NCI-H1436 (cell line): ENCODE measurements around the gene ABLIM2.
"Not testable (repeated sequence)": the region's sequence is repeated elsewhere in the genome, so short reads cannot be mapped to it uniquely, and the experiment has no call there.

Source experiments
- DNase-seq: peaks from one replicate; lab custom pipeline; 2025; lab: John Stamatoyannopoulos, UW

ABLIM2 gene

DNA sequence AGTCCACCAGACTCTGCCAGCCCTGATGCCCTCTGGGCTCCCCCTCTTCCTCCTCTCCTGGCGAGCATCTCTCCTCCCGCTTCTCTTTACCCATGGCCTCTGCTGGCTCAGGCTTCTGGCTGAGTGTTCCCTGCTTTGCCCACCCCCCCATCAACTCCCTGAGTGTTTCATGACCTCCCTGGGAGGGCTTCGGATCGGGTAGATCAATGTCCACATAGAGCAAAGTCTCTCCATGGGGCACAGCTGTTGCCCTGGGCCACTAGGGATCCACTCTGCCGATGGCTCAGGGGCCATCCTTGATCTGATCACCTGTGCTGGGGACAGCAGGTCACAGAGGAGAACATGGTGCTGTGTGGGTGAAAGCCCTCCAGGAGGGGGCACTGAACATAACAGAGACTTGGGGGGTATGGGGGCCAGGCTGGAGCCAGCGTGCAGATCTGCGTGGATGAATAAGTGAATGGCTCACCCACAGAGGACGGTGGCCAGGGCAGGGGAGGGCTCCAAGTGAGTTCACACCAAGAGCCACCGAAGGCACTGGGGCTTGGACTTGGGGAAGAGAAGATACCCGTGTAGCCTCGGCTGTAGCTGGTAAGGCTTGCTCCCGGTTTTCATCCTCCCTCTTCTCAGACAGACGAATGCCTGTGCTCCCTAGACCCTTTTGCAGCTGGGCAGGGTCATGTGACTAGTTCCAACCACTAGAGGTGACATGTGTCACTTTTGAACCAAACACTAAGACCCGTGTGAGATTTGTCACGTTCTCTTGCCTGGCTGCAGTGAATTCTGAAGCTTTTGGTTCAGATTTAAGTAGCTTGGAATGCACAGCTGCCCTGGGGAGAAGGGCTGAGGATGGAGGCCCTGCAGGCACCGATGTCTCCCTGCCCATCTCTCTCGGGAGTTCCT is 195.8 kb downstream of the ABLIM2 start:
- no peak for DNase-seq

DNA sequence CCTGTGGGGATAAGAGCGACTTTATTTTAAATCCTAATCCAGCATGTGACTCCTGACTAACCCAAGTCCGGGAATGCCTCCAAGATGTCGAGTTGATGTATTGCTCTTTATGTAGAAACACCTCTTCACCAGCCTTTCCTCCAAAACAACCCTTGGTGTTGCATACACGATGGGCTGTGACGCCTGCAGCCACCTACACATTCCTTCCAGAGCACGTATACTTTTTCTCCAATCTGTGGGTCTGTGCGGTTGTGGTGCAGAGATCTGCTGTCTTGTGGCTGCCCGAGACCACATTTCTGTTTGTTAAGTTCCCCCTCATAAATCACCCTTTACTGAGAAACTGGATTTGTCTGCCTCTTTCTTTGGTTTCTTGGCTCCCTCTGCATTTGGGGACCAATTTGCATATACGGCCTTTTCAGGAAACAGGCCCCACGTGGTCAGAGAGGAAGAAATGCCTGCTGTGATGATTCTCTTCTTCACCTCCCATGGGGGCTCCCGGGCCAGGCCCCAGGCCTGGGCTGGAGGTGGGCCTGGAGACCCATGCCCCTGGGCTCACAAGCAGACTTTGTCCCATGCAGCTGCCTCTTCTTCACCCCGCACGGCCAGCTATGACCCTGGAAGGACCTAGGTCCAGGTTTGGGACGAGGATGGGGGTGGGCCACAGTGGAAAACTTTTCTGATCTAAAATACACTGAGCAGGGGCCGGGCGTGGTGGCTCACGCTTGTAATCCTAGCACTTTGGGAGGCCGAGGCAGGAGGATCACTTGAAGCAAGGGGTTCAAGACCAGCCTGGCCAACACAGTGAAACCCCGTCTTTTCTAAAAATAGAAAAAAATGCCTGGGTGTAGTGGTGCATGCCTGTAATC is 197.6 kb downstream of the ABLIM2 start:
- DNase-seq: no peak

DNA sequence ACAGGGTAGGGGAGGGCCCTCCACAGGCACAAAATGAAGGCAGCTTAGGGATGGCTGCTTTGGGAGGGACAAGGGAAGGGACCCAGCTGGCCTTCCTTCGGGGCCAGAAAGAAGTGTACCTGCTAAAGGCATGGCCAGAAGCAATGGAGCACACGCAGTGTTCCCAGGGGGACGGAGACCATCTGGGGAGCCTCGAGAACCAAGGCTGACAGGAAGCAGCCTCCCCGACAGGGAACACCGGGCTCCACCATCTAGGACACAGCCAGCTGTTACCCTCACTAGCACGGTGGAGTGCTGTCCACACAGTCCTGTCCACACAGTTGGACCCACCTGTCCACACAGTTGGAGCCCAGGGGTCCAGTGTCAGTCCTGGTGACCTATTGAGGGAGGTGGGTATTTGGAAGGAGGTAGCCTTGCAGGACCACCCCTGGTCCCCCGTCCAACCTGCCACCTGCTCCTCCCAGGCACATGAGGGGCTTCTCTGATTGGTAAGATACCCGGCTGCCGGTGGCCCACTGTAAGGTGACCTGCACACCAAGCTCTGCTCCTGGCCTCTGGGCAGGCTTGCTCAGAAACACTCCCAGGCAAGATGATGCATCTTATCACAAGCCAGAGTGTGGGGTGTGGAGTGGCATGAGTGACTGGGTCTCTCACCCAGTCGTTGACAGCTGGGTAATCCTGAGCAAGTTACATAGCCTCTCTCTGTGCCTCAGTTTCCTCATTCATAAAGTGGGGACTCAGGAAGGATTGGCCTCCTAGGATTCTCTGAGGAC is 198.4 kb downstream of the ABLIM2 start:
- no peak for DNase-seq

DNA sequence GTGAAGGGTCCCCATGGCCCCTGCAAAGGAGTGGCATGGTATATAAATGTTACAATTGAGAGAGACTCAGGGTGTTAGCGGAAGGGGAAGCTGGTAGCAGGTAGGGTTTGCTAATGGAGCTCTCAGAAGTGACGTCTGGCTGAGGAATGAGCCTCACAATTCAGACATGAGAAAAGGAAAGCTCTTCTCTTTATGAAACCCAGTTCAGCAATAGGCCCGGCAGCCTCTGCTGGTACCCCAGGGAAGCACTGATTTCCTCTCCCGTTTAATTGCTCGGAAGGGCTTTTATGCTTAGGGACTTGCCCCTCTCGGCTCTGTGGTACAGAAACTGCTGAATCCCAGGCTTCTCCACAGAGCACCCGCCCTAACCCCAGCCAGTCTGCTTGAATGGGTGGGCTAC is 199.5 kb downstream of the ABLIM2 start:
- DNase-seq: peak; percentile 14

DNA sequence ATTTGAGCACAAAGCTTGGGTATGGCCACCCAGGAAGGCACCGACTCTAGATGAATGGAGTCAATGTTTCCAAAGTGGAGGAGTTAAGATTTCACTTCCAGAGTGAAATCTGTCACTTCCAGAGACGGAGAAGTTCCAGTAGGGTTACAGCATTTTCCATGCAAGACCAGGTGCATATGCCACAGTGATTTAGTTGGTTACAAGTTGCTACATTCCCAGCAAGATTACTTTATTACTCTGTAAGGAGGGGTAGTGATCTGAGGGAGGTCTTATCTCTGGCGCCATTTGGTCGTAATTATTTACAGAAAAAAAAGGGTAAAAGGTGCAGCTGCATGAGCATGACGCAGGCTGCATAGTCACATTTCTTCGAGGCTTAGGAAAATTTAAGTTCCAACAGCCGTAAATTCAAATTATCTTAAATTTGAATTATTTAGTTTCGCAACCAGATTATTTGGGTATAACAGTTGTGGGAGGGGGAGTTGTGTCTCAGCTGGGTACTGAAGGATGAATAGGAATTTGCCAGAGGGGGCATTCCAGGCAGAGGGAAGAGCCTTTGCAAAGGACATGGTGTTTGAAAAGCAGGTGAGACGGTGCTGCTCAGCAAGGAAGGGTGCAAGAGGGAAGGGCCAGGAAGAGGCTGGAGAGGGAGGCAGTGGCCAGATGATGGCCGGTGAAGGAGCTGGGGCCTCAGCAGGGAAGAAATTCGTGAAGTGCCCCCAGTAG is 201.5 kb downstream of the ABLIM2 start:
- no peak for DNase-seq

DNA sequence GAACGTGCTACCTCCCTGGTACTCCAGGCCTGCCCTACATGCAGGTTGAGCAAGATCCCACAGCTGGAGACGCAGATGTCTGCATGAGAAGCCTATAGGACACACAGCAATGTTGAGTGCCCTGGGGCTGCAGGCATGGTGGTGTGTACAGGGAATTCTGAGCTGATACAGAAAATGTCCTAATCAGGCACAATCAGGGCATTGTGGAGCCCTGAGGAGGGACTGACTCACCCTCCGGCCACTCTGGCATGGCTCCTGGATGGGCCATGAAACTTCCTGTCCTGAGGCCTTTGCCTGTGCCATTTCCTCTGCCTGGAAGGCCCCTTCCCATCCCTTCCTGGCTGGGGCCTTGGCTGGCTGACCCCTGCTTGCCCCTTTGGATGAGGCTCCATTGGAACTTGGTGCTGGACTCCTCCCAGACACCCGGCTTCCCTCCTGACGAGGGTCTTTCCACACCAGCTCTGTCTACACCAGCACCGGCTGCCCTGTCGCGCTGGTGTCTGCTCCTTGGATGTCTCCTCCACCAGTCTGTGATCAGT is 202.3 kb downstream of the ABLIM2 start:
- DNase-seq: no peak

DNA sequence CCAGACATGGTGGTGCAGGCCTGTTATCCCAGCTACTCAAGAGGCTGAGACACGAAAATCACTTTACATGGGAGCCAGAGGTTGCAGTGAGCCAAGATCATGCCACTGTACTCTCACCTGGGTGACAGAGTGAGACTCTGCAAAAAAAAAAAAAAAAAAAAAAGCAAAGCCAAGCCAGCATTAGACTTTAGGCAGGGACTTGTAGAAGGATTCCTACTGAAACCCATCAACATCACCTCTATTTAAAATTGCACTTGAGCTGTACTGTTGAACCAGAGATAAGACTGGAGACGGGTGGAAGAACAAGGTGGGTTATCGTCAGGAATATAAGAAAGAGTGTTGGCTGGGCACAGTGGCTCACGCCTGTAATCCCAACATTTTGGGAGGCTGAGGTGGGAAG is 203.2 kb downstream of the ABLIM2 start:
- no peak for DNase-seq

DNA sequence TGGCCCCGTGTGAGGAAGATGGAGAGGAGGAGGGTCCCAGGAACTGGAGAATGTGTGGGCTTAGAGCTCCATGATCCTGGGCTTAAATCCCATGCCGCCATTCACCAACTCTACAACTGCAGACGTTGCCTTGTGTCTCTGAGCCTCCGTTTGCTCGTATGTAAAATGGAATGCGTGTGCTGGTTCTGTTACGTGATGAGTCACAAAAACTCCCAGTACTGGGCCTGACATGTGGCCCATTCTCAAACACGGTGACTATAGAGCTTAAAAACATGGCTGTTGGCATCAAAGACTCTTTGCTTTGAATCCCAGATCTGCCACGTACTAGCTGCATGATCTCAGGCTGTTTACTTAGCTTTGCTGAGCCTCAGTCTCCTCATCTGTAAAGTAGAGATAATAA is 206.0 kb downstream of the ABLIM2 start:
- no peak for DNase-seq

DNA sequence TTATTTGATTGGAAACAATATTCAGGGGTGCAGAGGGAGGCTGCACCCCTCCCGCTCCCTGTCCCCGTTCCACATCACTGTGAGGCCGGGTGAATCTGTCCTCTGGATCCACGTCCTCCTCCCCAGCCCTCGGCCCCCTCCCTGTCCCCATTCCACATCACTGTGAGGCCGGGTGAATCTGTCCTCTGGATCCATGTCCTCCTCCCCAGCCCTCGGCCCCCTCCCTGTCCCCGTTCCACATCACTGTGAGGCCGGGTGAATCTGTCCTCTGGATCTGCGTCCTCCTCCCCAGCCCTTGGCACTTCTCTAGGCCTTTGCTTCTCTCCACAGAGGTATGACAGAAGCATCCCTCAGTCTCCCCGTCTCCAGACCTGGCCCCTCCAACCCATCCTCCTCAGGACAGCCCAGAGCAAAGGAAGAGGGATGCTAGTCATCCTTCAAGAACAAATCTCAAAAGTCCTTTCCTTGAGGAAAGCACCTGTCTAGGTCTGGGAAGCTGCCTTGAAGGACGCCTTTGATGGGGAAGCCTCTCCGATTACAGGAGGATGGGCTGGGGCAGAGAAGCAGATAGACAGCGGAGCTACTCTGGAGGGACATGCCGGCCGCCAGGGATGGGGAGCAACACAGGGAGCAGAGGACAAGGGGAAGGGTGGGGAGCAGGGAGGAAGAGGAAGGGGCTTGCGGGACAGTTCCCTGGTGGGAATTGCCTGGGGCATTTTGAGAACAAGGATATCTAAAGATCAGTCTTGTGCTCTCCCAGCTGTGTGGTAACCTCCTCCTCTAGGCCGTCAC is 208.1 kb downstream of the ABLIM2 start:
- no peak for DNase-seq

DNA sequence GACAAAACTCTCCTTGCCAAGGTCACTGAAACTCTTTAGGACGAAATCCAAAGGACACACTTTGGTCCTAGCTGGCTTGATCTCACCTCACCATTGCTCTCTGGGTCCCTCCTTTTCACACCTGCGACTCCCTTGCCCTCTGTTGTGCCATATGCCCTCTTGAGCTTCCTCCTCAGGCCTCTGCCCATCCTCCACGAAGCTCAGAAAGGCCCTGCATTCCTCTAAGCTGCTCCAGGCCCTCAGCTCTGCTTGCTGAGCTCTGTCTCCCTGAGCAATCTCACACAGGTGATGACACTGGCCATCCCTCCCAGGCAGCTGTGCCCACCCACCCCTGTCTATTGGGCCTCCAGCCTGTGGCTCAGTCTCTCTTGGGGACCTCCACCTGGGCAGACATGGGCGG is 208.9 kb downstream of the ABLIM2 start:
- no peak for DNase-seq

DNA sequence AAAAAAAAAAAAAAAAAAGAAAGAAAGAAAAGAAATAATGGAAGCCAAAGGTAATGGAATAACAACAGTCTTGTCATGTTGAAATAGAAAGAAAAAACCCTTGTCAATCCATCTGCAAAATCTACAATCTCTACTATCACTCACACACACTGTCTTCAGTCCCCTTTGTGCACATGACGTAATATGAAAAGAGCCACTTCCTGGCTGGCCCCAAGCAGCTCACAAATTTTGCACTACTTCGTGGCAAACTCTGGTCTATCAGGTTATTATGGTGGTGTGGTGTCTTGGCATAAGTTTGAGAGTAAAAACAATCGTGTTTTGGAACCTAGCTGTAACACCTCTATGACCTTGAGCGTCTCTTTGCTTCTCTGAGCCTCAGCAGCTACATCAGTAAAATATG is 210.7 kb downstream of the ABLIM2 start:
- DNase-seq: no peak

DNA sequence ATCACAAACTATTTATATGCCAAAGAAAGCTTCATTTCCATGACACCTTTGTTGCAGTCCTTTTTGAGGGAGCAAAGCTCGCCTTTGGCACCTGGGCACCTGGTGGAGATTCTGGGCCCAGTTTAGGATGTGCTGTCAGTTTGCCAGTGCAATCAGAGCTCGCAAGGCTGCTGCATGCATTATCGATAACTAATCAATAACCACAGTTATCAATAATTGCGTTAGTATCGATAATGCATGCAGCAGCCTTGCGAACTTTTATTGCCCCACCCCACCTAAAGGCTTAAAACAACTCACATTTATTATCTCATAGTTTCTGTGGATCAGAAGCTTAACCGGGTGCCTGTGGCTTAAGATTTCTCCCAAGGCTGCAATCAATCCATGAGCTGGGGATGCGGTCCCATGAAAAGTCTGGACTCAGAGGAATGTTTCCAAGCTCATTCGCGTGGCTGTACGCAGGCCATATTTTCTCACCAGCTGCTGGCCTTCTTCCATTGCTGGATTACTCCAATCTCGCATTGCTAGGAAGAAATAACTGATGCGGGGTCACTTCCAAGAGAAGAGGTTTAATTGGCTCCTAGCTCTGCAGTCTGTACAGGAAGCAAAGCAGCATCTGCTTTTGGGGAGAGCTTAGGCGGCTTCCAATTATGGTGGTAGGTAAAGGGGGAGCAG is 212.8 kb downstream of the ABLIM2 start:
- DNase-seq: no peak

DNA sequence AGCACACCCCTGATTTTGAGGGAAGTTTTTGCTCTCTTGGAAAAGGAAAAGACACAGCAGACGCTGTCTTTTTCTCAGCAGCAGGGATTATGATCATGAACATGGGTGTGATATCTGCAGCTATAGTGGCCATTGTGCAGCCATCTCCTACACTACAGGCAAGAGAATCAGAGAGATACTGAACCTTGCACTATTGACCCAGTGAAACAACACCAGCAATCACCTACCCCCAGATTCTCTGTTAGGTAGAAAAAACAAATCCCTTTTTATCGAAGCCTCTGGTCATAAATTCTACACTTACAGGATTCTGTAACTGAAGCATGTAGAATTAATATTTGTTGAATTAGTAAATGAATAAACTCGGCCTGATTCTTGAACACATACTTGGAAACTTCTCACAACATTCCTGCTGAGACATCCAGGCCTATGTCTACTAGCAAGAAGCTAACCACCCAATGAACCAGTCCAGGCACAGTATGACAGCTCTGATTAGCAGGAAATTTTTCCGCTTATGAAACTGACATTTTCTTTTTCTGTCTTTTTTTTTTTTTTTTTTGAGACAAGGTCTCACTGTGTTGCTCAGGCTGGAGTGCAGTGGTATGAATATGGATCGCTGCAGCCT is 213.9 kb downstream of the ABLIM2 start:
- no peak for DNase-seq

DNA sequence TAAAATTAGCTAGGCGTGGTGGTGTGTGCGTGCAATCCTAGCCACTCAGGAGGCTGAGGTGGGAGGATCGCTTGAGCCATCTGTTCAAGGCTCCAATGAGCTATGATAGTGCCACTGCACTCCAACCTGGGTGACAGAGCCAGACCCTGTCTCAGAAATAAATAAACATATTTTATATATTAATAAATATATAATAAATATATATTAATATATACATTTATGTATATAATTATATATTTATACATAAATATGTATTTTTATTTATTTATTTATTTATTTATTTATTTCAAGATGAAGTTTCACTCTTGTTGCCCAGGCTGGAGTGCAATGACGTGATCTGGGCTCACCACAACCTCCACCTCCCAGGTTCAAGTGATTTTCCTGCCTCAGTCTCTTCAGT is 214.9 kb downstream of the ABLIM2 start:
- DNase-seq: not testable (repeated sequence)

DNA sequence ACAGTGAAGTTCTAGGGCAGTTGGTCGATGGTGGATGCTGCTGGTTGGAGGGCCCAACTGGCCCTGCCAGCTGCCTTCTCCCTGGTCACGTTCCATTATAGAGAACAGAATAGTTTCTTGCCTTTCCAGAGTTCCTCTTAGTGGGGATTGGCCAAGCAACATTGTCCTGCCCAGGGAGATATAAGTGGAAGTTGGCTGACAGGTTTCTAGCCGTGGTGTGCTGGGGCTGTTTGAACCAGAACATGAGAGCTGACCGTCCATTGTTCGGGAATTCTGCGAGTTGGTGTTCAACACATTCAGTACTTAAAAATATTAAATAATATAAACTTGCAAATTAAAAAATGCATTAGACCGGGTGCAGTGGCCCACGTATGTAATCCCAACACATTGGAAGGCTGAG is 215.4 kb downstream of the ABLIM2 start:
- DNase-seq: no peak

DNA sequence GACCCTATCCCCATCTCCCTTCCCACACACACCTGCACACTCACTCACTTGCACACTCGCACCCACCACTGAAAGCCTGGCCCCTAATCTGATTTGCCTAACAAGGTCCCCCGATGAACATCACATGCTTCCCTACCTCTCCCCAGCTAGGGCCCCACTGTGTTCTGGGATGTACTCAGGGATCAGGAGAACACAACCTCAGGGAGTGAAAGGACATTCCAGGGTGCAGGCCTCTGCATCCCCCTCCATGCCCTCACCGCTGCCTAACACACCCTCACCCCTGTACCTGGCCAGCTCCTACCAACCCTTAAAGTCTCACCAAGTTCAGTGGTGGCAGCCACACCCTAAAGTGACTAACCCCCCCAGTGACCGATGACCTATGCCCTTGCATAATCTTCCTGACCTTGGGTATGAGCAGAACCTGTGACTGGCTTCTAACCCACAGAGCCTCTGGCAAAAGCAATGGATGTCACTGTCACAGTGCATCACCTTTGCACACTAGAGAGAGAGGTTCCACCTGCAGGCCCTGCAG is 216.6 kb downstream of the ABLIM2 start:
- no peak for DNase-seq

DNA sequence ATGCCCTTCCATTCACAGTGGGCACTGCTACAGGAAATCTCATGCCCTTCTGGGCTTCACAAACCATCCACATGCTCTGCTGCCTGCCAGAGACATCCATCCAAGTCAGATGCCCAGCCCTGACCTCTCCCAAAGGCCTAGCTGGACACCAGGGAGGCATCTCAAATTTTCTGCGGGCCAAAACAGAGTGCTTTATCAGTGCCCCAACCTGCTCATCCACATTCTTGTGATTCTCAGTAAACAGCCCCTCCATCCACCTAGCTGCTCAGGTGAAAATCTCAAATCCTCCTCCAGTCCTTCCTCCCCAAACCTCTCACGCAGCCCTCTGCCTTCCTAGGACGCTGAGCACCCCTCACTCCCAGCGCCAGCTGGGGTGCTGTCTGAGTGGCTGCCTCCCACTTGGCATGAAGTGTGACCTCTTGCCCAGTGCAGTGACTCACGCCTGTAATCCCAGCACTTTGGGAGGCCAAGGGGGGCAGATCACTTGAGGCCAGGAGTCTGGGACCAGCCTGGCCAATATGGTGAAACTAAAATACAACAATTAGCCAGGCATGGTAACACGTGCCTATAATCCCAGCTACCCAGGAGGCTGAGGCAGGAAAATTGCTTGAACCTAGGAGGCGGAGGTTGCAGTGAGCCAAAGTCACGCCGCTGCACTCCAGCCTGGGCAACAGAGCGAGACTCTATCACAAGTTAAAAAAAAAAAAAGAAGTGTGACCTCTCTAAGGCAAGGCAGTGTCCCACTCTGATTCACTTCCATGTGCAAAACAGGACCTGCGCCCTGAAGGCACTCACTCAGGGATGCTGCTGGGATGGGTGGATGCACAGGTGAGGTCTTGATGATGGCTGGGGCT is 217.3 kb downstream of the ABLIM2 start:
- DNase-seq: no peak

DNA sequence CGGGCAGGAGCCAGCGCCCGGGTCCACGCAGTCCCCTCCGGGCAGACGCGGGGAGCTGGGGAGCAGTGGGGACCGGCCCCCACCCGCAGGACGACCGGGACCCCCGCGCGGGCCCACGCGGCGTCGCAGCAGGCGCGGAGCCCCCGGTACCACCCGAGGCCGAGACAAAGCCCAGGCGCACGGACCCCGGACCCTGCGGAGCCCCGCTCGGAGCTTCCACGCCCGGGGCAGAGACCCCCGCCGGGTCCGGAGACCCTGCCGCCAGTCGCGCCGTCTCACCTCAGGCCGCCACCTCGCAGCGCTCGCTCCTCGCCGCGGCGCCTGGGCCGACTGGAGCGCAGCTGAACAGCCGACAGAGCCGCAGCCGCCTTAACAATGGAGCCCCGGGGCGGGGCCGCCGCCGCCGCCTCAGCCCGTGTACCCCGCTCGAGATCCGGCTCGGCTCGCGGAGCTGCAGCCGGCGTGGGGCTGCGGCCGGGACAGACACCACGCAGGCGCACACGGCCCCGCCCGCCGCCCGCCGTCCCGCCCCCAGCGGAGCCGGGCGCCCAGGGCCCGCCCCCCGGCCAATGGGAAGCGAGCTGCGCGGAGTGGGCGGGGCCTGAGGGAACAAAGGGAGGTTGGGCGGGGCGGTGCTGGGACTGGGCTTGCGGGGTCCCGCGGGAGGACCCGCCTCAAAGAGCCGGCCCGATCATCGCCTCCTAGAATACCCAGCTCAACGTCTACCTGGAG is 219.1 kb downstream of the ABLIM2 start, which contains the start of gene AFAP1:
Gene AFAP1 (minus strand): TSS at position 485 of the 732 bp plus-strand sequence. CDS start 67,783 bp downstream, outside the sequence.
- peak; percentile 79 for DNase-seq
